ENCODE data around the gene FREY1.

Gene FREY1

GRCh38 chr11:45927684-45928413 lies 20.8 kb upstream of the FREY1 start:
- DNase-seq = no peak

GRCh38 chr11:45927332-45927683 lies 20.2 kb upstream of the FREY1 start:
- DNase-seq = no peak

- DNase-seq = no peak
Observed at GRCh38 chr11:45926536-45927331, 19.7 kb upstream of the FREY1 start.

- DNase-seq = no peak
Observed at GRCh38 chr11:45926001-45926401, 18.9 kb upstream of the FREY1 start.

GRCh38 chr11:45925550-45925949 lies 18.5 kb upstream of the FREY1 start:
- no peak for DNase-seq

GRCh38 chr11:45924927-45925326 lies 17.9 kb upstream of the FREY1 start:
- DNase-seq = no peak

GRCh38 chr11:45924036-45924915 lies 17.2 kb upstream of the FREY1 start:
- no peak for DNase-seq

GRCh38 chr11:45922425-45923082 lies 15.5 kb upstream of the FREY1 start, which contains the start of gene LARGE2:
LARGE2 (plus strand) TSS chr11:45922656; CDS start chr11:45922883, 227 bp downstream.
- DNase-seq = peak; percentile 45

GRCh38 chr11:45921561-45922424 lies 14.7 kb upstream of the FREY1 start:
- peak; percentile 68 for DNase-seq

- DNase-seq = no peak
Observed at GRCh38 chr11:45920531-45921477, 13.7 kb upstream of the FREY1 start.

GRCh38 chr11:45919806-45920530 lies 12.9 kb upstream of the FREY1 start:
- no peak for DNase-seq

- no peak for DNase-seq
Observed at GRCh38 chr11:45918962-45919675, 12.0 kb upstream of the FREY1 start.

GRCh38 chr11:45918331-45918941 lies 11.4 kb upstream of the FREY1 start:
- peak; percentile 48 for DNase-seq

GRCh38 chr11:45917623-45918330 lies 10.7 kb upstream of the FREY1 start, which contains the start of gene PEX16:
PEX16 (minus strand) TSS chr11:45917877; CDS start chr11:45917811, 66 bp downstream.
- peak; percentile 99 for DNase-seq

- DNase-seq = no peak
Observed at GRCh38 chr11:45917286-45917622, 10.2 kb upstream of the FREY1 start.

GRCh38 chr11:45915446-45915845 lies 8.4 kb upstream of the FREY1 start:
- no peak for DNase-seq

GRCh38 chr11:45913942-45914635 lies 7.0 kb upstream of the FREY1 start:
- no peak for DNase-seq

Measured in DMS79 (cell line).